GM13977 (cell line): ENCODE data around the gene C4BPB.
A peak's percentile ranks its signal among the peaks of the same experiment; 100 is the strongest.

ENCODE experiments used
- DNase-seq: peaks from one replicate; pipeline ENCODE4 v3.0.0; 2012; ENCODE audit warnings: low spot score
- CTCF ChIP-seq: IDR thresholded peaks from 2 replicates; pipeline ENCODE4 v1.5.1; 2012; ENCODE audit warnings: mild to moderate bottlenecking, control low read depth; ENCODE audit not compliant: insufficient read depth; ENCODE audit errors: extremely low read depth, missing control alignments
- in situ Hi-C: fragments of 300-500 bp; cut with MboI; formaldehyde crosslinking; loops from one replicate; pipeline ENCODE4 v1.12.0; 2022; ENCODE audit warnings: low sequenced_read_pairs, low pct_unique_long_range_greater_than_20kb, mixed read lengths, inconsistent platforms; ENCODE audit not compliant: unreplicated experiment

Gene C4BPB

GRCh38 chr1:207089627-207090355 is 1.1 kb downstream of the C4BPB start:
- no peak for DNase-seq
- in situ Hi-C loops, result loop anchor here (25.0 kb wide), 1 partner anchor 398 kb away; the partner anchor contains the start of gene CR1

GRCh38 chr1:207091200-207091908 is 2.7 kb downstream of the C4BPB start:
- in situ Hi-C loops, result loop anchor here (25.0 kb wide), 1 partner anchor 396 kb away; the partner anchor contains the start of gene CR1
- no peak for DNase-seq
- no peak for TF ChIP-seq CTCF

More at GRCh38 chr1:207089627-207090355, 1.1 kb downstream of the C4BPB start:
- no peak for TF ChIP-seq CTCF

GRCh38 chr1:207093944-207094343 is 5.3 kb downstream of the C4BPB start:
- DNase-seq, result no peak
- TF ChIP-seq CTCF, result no peak
- in situ Hi-C loops, result loop anchor here (25.0 kb wide), 1 partner anchor 393 kb away; the partner anchor contains the start of gene CR1

GRCh38 chr1:207097871-207098324 is 9.2 kb downstream of the C4BPB start:
- no peak for TF ChIP-seq CTCF
- in situ Hi-C loops, result loop anchor here (25.0 kb wide), 1 partner anchor 389 kb away; the partner anchor contains the start of gene CR1
- DNase-seq, result peak; percentile 62

GRCh38 chr1:207101720-207102119 is 13.1 kb downstream of the C4BPB start:
- no peak for TF ChIP-seq CTCF
- in situ Hi-C loops, result no loop called here
- no peak for DNase-seq

- DNase-seq, result no peak
- no peak for TF ChIP-seq CTCF
- in situ Hi-C loops, result no loop called here
Observed at GRCh38 chr1:207102146-207102545, 13.5 kb downstream of the C4BPB start.
